Measurements from ENCODE around the gene LRRC25. TPM values are rescaled to one million over a fixed set of nuclear protein-coding genes. Genes with fewer than 3 reads are reported as not detected.

The LRRC25 gene
- total and polyA plus RNA-seq, 10 of the 15 experiments (the other 5 are each of a cell fraction or from before 2014, with no cell fraction given), result 0.38 to 2.9 (median 1.2) TPM

DNA sequence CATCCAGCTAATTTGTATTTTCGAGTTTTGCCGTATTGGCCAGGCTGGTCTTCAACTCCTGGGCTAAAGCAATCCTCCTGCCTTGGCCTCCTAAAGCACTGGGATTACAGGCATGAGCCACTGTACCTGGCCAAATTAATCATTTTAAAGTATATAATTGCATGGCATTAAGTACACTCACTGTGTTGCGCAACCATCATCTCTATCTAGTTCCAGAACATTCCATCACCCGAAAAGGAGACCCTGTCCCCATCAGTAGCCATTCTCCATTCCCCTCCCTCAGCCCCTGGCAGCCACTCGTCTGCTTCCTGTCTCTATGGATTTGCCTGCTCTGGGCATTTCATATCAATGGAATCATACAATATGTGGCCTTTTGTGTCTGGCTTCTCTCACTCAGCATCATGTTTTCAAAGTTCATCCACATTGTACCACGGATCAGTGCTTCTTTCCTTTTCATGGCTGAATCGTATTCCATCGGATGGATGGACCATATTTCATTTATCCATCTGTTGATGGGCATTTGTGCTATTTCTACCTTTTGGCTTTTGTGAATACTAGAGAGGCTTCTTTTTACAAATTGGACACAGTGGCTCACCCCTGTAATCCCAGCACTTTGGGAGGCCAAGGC is 43.9 kb downstream of the LRRC25 start:
- no peak overlapping the region for H3K4me2 ChIP-seq (ENCODE audit: control insufficient read depth, insufficient read depth)
- RAD21 ChIA-PET (ENCODE audit: unreplicated experiment), result no interaction called here
- FAIRE-seq, result no peak
- 83% methylated on average over 8 of the region's 8 CpGs for WGBS (ENCODE audit: insufficient coverage, insufficient replicate concordance, low lambda C conversion rate, missing lambda C conversion rate)
- SMC1A ChIA-PET (ENCODE audit: uncharacterized antibody, unreplicated experiment), result no interaction called here
- no peak overlapping the region for H2AFZ ChIP-seq (ENCODE audit: control insufficient read depth, low read depth, low read length)
- no peaks in the 10 kb centered on the region; the same call in 2 of the 3 replicates for H3K9me3 ChIP-seq (replicated peaks; ENCODE audit: control insufficient read depth, insufficient read depth, low read length)
- no peak overlapping the region for H3K27ac ChIP-seq (ENCODE audit: control insufficient read depth, insufficient read depth)
- intact Hi-C loops (cut with micrococcal nuclease; ENCODE audit: unreplicated experiment), result no loop called here
- DNase-seq (ENCODE audit: low read depth, low spot score), result no peak
- TF ChIP-seq, protein P1, sequence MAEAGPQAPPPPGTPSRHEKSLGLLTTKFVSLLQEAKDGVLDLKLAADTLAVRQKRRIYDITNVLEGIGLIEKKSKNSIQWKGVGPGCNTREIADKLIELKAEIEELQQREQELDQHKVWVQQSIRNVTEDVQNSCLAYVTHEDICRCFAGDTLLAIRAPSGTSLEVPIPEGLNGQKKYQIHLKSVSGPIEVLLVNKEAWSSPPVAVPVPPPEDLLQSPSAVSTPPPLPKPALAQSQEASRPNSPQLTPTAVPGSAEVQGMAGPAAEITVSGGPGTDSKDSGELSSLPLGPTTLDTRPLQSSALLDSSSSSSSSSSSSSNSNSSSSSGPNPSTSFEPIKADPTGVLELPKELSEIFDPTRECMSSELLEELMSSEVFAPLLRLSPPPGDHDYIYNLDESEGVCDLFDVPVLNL (IDR thresholded peaks at IDR 0.05; ENCODE audit: low read depth, low read length), result no peak
- TF ChIP-seq BHLHE40 (IDR thresholded peaks at IDR 0.05; ENCODE audit: borderline replicate concordance in 1 of 2, low read depth in 2 of 2, low read length in 1 of 2), result no peak
- no peak for TF ChIP-seq MTA3 (IDR thresholded peaks at IDR 0.05; ENCODE audit: borderline replicate concordance, low read length)
- TF ChIP-seq IRF4 (IDR thresholded peaks at IDR 0.05; ENCODE audit: low read depth, low read length), result no peak
- no peak for TF ChIP-seq ZBTB11 (CRISPR knock-in tag; IDR thresholded peaks at IDR 0.05)
- TF ChIP-seq TCF3 (IDR thresholded peaks at IDR 0.05; ENCODE audit: borderline replicate concordance, insufficient read depth, low read depth, low read length), result no peak
- no peak for TF ChIP-seq CEBPZ (IDR thresholded peaks at IDR 0.05; ENCODE audit: low read depth, low read length)
- TF ChIP-seq LARP7 (IDR thresholded peaks at IDR 0.05), result no peak
- no peak for TF ChIP-seq NFXL1 (IDR thresholded peaks at IDR 0.05; ENCODE audit: borderline replicate concordance)
- no peaks in the 10 kb centered on the region for H4K20me1 ChIP-seq (ENCODE audit: control insufficient read depth, insufficient read depth)
- in situ Hi-C loops (cut with MboI), result no loop called here
- H3K9ac ChIP-seq (ENCODE audit: control insufficient read depth, insufficient read depth, low read length), result no peak overlapping the region
- BruUV-seq (replicated peaks), result no TSS peak
- H3K79me2 ChIP-seq (ENCODE audit: control insufficient read depth, insufficient read depth, low read length), result no peaks in the 10 kb centered on the region
- H3K27me3 ChIP-seq (replicated peaks in 1 of 2; ENCODE audit: control insufficient read depth in 2 of 2, insufficient read depth in 2 of 2, low read length in 1 of 2), result no peaks in the 10 kb centered on the region
- H3K36me3 ChIP-seq (ENCODE audit: control insufficient read depth in 2 of 2, insufficient read depth in 2 of 2, low read length in 1 of 2), result peaks cover 10 to 17% of the 10 kb centered on the region in 2 experiments; a peak in 3 of 4 replicates
- ATAC-seq, result no peak
- CTCF ChIA-PET, result interaction anchor here (2.0 kb wide), 1 partner anchor 35 kb away, joined by 5 read pairs; no protein-coding TSS in a partner anchor
- H3K4me1 ChIP-seq (ENCODE audit: control insufficient read depth, insufficient read depth, low read length), result no peaks in the 10 kb centered on the region
- POLR2A ChIA-PET, result no interaction called here
- H3K4me3 ChIP-seq, result no peak overlapping the region
